GM21423 (cell line): ENCODE results near the gene UGT1A9.
"Not testable (repeated sequence)": the region's sequence is repeated elsewhere in the genome, so short reads cannot be mapped to it uniquely, and the experiment has no call there.

ENCODE experiments used
- ATAC-seq: cut with Tn5 transposase; IDR thresholded peaks from one replicate; pipeline ENCODE4 v1.9.1; 2021; ENCODE audit warnings: mild to moderate bottlenecking, moderate library complexity; ENCODE audit not compliant: unreplicated experiment

The UGT1A9 gene

GRCh38 chr2:233708942-233709341 lies 37.2 kb downstream of the UGT1A9 start:
- ATAC-seq = no peak

- no peak for ATAC-seq
These were observed 39.8 kb downstream of the UGT1A9 start for GRCh38 chr2:233711312-233712008.

DNA sequence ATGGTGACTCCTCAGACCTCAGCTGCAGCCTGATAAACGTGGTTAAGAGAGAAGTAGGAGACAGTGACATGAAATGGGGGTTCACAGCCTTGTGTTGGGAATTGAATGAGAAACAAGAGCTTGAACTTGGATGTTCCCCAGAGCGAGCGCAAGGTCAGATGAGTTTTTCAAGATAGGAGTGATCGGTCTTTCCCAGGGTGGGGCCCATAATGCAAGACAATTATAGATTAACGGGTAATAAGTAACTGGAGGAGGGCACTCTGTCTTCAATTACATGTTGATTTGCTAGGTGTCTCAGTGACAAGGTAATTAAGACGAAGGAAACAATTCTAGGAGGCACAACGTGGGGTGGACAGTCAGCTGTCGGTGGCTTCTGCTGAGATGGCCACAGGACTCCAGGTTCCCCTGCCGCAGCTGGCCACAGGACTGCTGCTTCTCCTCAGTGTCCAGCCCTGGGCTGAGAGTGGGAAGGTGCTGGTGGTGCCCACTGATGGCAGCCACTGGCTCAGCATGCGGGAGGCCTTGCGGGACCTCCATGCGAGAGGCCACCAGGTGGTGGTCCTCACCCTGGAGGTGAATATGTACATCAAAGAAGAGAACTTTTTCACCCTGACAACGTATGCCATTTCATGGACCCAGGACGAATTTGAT lies 41.0 kb downstream of the UGT1A9 start, which contains the start of gene UGT1A5:
UGT1A5 (plus strand) TSS at position 297 of the 651 bp plus-strand sequence; CDS start at position 382, 85 bp downstream.
- no peak for ATAC-seq

GRCh38 chr2:233713262-233713615 lies 41.5 kb downstream of the UGT1A9 start:
- no peak for ATAC-seq

DNA sequence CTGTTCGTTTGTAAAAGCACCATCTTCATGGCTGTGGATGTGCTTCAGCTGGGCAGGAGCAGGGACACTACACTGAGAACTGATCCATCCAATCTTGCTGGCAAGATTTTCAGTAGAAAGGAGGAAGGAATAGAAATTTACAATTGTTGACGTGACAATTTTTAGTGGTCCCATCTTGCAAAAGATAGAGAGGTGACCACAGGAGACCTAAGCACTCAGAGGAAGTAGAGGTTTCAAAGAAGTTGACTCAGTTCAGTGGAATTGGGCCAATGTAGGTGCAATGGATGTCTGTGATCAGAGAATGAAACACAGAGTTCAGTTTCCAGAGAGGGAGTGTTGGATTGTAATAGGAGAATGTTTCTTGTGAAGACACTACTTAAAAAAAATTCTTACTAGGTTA lies 42.4 kb downstream of the UGT1A9 start:
- no peak for ATAC-seq

- no peak for ATAC-seq
These were observed 46.9 kb downstream of the UGT1A9 start, which contains the start of gene UGT1A4 for GRCh38 chr2:233718552-233718951. TSS of gene UGT1A4 (plus strand) at chr2:233718736. CDS start at chr2:233718821, 85 bp downstream.

DNA sequence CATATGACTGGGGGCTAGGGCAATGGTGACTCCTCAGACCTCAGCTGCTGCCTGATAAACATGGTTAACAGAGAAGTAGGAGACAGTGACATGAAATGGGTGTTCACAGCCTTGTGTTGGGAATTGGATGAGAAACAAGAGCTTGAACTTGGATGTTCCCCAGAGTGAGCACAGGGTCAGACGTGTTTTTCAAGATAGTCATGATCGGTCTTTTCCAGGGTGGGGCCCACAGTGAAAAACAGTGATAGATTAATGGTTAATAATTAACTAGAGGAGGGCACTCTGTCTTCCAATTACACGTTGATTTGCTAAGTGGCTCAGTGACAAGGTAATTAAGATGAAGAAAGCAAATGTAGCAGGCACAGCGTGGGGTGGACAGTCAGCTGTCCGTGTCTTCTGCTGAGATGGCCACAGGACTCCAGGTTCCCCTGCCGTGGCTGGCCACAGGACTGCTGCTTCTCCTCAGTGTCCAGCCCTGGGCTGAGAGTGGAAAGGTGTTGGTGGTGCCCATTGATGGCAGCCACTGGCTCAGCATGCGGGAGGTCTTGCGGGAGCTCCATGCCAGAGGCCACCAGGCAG lies 57.1 kb downstream of the UGT1A9 start, which contains the start of gene UGT1A3:
UGT1A3 (plus strand) TSS at position 320 of the 579 bp plus-strand sequence; CDS start at position 405, 85 bp downstream.
- no peak for ATAC-seq

DNA sequence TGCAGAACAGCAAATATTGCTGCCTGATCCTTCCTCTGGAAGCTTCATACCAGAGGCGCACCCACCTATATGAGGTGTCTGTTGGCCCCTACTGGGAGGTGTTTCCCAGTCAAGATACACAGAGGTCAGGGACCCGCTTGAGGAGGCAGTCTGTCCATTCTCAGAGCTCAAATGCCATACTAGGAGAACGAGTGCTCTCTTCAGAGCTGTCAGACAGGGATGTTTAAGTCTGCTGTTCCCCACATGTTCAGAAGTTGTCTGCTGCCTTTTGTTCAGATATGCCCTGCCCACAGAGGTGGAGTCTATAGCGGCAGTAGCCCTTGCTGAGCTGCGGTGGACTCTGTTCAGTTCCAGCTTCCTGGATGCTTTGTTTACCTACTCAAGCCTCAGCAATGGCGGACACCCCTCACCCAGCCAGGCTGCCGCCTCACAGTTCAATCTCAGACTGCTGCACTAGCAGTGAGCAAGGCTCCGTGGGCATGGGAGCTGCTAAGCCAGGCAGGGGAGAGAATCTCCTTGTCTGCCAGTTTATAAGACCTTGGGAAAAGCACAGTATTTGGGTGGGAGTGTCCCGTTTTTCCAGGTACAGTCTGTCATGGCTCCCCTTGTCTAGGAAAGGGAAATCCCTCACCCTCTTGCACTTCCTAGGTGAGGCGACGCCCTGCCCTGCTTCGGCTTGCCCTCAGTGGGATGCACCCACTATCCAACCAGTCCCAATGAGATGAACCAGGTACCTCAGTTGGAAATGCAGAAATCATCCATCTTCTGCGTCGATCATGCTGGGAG lies 65.4 kb downstream of the UGT1A9 start:
- ATAC-seq = not testable (repeated sequence)

DNA sequence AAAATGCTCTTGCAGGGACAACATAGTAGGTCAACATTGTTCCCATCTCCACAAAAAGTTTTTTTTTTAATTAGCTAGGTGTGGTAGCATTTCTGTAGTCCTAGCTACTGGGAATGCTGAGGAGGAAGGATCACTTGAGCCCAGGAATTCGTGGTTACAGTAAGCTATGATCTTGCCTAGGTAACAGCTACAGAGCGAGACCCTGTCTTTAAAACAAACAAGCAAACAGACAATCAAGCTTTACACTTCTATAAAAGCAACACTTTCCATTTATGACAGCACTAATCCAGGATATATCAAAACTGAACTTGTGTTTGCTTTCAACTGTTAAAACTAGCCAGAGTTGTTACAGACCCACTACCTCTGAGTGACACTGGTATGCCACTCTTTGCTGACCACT lies 69.2 kb downstream of the UGT1A9 start:
- ATAC-seq = no peak

- ATAC-seq = no peak
These were observed 72.0 kb downstream of the UGT1A9 start for GRCh38 chr2:233743464-233744259.

DNA sequence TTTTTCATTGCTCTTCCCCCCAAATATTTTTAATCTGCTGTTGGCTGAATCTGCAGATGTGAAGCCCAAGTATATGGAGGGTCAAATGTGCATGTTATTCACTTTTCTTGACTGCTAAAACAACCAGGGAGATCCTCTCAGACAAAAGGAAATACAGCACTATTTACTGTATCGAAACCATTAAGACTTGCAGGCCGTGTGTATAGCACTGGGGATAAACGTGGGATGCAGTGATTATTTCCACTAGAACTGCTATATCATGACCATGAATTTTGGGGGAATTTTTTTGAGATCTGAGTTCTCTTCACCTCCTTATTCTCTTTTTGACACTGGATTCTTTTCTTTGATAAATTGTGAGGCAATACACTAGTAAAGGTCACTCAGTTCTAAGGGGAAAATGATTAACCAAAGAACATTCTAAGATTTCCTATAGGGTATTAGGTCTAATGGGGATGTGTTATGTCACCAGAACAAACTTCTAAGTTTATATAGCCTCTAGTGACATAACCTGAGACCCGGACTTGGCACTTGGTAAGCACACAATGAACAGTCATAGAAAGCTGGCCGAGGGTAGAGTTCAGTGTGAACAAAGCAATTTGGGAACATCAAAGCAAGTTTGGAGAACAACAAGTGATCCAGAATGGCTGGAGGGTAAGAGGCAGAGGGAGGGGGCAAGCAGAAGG lies 73.5 kb downstream of the UGT1A9 start:
- no peak for ATAC-seq

DNA sequence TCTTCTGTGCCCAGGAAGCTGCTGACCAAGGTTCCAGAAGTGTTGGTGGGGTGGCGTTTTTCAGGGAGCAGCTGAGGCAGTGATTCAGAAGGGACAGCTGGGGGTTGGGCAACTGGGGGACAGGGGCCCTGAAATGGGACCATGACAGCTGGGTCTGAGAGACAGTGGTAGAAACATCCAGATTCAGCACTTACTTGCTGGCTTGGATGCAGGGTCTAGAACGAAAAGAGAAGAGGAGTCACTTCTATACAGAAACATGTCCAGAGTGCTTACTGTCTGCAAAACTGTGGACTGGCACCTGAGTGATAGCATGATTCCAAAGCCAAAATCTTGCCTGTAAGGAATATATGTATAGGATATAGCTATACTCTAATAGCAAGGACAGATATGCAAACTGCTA lies 74.1 kb downstream of the UGT1A9 start:
- not testable (repeated sequence) for ATAC-seq

GRCh38 chr2:233746475-233747282 lies 75.0 kb downstream of the UGT1A9 start:
- ATAC-seq = no peak

DNA sequence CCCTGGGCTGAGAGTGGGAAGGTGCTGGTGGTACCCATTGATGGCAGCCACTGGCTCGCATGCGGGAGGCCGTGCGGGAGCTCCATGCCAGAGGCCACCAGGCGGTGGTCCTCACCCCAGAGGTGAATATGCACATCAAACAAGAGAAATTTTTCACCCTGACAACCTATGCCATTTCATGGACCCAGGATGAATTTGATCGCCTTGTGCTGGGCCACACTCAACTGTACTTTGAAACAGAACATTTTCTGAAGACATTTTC lies 75.5 kb downstream of the UGT1A9 start:
- no peak for ATAC-seq

DNA sequence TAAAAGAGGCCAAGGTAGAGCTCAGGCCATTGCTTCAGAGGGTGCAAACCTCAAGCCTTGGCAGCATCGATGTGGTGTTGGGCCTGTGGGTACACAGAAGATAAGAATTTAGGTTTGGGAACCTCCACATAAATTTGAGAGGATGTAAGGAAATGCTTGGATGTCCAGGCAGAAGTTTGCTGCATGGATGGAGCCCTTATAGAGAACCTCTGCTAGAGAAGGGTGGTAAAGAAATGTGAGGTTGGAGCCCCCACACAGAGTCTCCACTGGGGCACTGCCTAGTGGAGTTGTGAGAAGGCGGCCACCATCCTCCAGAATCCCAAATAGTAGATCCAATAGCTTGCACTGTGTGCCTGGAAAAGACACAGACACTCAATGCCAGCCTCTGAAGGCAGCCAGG lies 79.0 kb downstream of the UGT1A9 start:
- not testable (repeated sequence) for ATAC-seq

GRCh38 chr2:233751212-233752009 lies 79.7 kb downstream of the UGT1A9 start:
- ATAC-seq = not testable (repeated sequence)

DNA sequence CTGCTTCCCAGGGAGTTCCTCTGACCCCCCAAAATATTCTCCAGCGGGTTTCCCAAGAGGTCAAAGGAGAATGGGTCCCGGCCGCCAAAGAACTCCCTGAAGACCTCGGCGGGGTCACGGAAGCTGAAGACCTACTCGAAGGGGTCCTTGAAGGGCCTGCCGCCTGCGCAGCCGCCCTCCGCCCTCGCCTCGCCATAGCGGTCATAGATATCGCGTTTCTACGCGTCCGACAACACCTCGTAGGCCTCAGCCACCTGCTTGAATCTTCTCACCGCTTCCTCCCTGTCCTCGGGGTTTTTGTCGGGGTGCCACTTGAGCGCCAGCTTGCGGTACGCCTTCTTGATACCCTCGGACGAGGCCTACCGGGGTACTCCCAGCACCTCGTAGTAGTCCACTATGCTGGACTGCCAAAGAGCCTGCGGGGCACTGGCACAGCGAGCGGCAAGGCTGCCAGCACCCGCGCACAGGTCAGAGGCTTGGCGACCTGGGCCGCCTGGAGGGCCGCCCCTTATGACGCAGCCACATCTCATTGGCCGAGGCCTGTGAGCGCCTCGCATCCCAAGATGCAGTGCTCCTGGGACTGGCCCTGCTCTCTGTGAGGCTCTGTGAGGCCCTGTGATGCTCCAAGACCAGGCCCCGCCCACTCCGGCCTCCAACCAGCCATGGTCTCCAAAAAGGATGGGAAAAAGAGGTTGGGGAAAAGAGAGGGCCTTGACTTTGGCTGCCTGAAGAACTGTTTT lies 83.3 kb downstream of the UGT1A9 start:
- ATAC-seq = no peak
